HG02840 (cell line): ENCODE results near the gene ERF.

Experiments
- ATAC-seq: cut with Tn5 transposase; IDR thresholded peaks from one replicate; pipeline ENCODE4 v1.9.1; 2021; ENCODE audit warnings: mild to moderate bottlenecking, moderate library complexity, moderate number of reproducible peaks; ENCODE audit not compliant: unreplicated experiment, low FRiP score

ERF gene

GRCh38 chr19:42255766-42256745, 1.1 kb upstream of the ERF start:
- no peak for ATAC-seq

- peak; percentile 32 for ATAC-seq
Observed at GRCh38 chr19:42254089-42254849, 659 bp downstream of the ERF start.

DNA sequence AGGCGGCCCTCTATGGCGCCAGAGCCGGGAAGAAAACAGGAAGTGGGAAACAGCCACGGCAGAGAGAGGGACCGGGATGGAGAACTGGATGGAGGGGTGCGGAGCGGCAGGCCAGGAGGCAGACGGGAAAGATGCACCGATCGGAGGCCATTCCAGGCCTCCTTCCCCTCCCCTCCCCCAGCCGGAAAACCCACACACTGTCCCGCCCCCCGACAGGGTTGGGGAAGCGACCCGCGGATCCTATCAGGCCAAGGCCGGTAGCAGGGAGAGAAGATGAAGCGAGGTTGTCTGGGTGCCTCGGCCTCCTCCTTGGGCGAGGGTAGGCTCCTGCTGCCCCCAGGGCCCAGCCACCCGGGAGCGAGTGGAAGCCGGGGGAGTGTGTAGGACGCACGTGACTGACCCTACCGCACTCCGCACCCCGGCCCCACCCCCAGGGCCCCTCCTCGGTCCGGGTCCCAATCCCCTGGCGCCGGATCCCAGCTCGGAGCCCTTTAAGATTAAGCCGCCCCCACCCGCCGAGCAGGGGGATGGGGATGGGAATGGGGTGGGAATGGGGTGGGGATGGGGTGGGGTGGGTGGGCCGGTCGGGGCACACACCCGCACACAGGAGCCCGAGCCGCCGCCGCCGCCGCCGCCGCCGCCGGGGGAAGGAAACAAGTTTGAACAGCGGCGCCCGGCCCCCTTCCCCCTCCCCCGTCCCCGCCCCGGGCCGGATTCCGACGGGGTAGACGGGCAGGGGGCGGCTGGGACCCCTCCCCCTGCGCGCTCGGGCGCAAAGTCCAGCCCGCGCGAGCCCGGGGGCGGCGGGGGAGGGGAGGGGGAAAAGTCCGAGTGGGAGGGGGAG, 1.5 kb downstream of the ERF start:
- peak; percentile 13 for ATAC-seq

GRCh38 chr19:42252365-42253244, 2.3 kb downstream of the ERF start:
- no peak for ATAC-seq

DNA sequence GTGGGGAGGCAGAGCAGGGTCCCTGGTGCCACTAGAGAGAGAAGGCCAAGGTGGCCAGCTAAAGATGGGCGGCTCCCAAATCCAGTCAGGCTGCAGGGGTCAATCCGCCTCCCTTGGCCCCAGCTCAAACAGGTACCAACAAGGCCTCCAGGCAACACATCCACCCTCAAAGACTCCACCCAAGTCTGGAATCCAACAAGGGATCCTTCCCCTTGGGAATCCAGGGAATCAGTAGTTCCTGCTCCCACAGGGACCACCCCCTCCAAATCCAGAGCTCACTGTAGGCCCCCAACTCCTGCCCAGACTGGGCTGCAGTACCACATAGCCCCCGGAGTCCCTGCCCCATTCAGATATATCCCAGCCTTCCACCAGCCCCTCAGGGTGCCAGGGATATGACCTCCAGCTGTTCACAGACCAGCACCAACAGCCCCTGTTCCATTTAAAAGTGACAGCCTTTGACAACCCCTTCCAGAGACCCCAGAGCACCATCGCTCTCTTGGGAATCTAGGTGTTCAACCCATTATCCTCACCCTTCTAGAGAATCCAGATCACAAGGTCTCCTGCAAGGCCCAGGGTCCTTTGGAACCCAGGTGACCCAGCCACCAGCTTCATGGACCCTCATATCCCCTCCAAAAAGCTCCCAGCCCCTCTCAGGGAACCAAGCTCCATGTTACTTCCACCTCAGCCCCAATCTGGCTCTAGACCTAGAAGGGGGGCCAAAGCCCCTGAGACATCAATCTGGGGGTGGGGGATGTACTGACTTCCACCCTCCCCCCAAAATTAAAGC, 3.2 kb downstream of the ERF start:
- no peak for ATAC-seq

DNA sequence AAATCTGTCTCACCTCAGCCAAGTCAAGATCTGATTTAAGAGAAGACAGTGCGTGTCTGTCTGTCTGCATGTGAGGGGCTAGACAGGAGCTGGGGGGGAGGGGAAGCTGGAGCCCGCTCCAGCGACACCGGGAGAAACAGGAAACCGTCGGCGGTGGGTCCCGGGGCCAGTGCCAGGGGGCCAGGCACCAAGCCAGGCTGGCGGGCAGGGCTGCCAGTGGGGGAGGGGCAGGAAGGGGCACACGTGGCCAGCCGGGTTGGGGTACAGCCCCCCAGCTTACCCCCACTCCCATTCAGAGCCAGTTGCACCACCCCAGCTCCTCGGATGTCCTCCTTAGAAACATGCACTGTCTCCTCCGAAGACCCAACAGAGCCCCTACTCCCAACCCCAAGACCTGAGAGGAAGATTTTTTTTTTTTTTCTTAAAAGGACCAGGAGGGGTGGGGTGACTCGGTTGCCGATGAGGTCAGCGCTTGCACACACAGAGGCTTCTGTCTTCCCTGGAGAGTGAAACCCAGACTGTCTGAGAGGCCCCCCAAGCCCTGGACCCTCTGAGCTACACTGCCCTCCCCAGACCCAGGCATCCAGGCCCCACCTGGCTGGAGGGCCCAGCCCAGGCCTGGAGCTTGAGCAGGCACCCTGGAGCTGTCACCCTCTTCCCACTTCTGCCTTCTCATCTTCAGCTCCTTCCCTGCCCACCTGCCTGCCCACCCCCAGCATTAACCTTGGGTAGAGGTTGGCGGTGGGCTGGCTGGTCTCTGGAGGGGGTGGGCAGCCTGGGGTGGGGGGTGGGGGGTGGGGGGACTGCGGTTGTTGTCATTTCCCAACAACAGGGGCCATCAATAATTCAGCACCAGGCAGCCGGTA, 4.0 kb downstream of the ERF start:
- no peak for ATAC-seq

DNA sequence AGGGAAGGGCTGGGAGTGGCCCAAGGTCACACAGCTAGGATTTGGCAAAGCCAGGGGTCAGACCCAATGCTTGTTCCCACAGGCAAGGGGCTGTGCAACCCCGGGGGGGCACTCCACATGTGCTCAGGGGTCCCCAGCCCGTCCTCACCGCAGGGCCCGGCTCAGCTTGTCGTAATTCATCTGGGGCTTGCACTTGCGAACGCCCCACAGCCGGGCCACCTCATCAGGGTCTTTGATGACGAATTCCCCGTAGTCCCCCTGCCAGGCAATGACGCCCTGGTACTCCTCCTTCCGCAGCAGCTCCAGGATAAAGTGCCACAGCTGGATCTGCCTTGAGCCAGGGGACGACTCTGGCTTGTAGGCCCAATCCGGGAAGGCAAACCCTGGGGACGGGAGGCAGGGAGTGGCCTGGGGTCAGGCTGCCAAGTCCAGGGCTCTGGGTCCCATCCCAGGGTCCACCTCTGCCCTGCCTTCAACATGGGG, 4.7 kb downstream of the ERF start:
- no peak for ATAC-seq

- no peak for ATAC-seq
Observed at GRCh38 chr19:42249769-42250168, 5.2 kb downstream of the ERF start.

DNA sequence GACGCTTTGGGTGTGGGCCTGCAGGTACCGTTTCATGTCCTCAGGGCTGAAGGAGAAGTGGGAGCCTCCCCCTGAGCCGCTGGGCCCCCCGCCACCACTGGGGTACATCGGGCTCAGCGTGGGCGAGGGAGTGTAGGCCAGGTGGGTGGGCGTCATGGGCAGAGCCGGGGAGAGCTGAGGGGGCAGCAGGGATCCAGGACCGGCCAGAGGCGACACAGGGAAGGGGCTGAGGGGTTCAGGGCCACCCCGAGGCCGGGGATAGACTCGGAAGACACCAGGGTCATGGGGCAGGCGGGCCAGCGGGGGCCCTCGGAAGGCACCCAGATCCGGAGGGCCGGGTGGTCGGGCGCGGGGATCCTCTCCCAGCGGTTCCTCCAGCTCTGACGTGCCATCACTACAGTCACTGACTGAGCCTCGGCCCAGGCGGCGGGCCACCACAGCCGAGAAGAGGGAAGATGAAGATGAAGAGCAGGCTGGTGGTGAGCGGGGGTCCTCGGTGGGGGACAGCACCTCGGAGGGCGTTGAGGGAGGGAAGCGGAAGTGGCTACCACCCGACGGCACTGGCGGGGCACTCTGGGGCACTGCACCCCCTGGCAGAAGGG, 5.7 kb downstream of the ERF start:
- no peak for ATAC-seq

- ATAC-seq: no peak
Observed at GRCh38 chr19:42248270-42249148, 6.4 kb downstream of the ERF start.

- ATAC-seq: no peak
Observed at GRCh38 chr19:42247640-42248199, 7.2 kb downstream of the ERF start.

- no peak for ATAC-seq
Observed at GRCh38 chr19:42246922-42247639, 7.8 kb downstream of the ERF start.

DNA sequence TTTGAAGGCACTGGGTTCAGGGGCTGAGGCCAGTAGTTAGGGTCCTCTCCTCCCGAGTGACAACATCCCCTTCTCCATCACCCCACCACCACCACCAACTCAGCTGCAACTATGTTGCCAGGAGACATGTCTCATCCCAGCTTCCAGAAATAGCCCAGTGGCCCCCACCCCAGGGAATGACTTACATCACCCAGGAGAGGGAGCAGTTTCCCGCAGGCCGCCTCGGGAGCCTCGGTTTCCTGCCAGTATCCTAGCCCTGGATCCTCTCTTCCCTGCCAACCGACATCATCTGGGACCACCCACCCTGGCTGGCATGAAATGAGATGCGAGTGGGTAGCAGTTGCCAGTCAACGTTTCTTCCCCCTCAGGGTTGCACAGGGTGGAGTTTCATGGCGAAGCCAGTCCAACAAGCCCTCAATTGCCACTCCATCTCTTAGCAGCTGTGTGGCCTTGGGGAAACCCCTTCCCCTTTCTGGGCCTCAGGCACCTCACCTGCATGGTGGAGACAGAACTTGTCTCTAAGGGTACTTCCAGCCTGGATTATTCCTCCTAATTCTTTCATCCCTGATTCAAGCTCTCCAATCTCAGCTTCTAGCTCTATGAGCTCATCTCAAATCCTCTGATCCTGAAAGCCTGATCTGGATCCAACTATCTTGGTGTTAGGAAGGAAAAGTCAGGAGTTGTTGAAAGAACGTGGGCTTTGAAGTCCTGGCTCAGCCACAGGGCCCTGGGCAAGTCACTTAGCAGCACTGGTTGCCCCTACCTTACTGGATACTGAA, 8.6 kb downstream of the ERF start:
- no peak for ATAC-seq

DNA sequence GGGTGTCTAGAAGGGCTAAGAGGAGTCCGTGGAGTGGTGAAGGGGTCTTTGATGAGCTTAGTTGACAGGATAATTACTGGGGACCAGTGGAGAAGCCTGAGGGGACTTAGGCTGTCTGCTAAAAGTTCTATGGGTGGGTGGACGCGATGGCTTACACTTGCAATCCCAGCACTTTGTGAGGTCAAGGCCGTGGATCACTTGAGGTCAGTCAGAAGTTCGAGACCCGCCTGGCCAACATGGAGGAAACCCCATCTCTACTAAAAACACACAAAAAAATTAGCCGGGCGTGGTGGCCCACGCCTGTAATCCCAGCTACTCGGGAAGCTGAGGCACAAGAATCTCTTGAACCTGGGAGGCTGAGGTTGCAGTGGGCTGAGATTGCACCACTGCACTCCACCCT, 9.7 kb downstream of the ERF start:
- ATAC-seq: no peak
